BLaER1 (cell line): ENCODE measurements around the gene SRMS.

ENCODE experiments used
- H3K27ac ChIP-seq: shearing (Covaris generic); formaldehyde crosslinking; 2 replicates; pipeline ENCODE4 v1.8.1; 2022
- H3K27me3 ChIP-seq: shearing (Covaris generic); formaldehyde crosslinking; 2 replicates; pipeline ENCODE4 v1.8.1; 2022
- H3K36me3 ChIP-seq: shearing (Covaris generic); formaldehyde crosslinking; 2 replicates; pipeline ENCODE4 v1.8.1; 2022
- H3K4me1 ChIP-seq: shearing (Covaris generic); formaldehyde crosslinking; 2 replicates; pipeline ENCODE4 v1.8.1; 2022
- H3K4me2 ChIP-seq: shearing (Covaris generic); formaldehyde crosslinking; 2 replicates; pipeline ENCODE4 v1.8.1; 2022
- H3K4me3 ChIP-seq: shearing (Covaris generic); formaldehyde crosslinking; 2 replicates; pipeline ENCODE4 v1.8.1; 2022
- H3K9ac ChIP-seq: shearing (Covaris generic); formaldehyde crosslinking; 2 replicates; pipeline ENCODE4 v1.8.1; 2022
- H3K9me3 ChIP-seq: shearing (Covaris generic); formaldehyde crosslinking; 2 replicates; pipeline ENCODE4 v1.8.1; 2022
- H4K20me1 ChIP-seq: shearing (Covaris generic); formaldehyde crosslinking; 2 replicates; pipeline ENCODE4 v1.8.1; 2022
- Cebpa-rat ChIP-seq: shearing (Covaris generic); IDR thresholded peaks from 2 replicates; pipeline ENCODE4 v1.8.1; 2022

SRMS gene

GRCh38 chr20:63551068-63551467 is 3.5 kb upstream of the SRMS start:
- H4K20me1 ChIP-seq: peaks cover 75% of the 10 kb centered on the region
- TF ChIP-seq Cebpa-rat: no peak
- no peak overlapping the region for H3K27ac ChIP-seq
- peak overlapping the region; percentile 32; the same call in 1 of the 2 replicates for H3K4me2 ChIP-seq
- no peaks in the 10 kb centered on the region for H3K9me3 ChIP-seq
- H3K9ac ChIP-seq: no peak overlapping the region
- no peaks in the 10 kb centered on the region for H3K36me3 ChIP-seq
- peaks cover 56% of the 10 kb centered on the region for H3K4me1 ChIP-seq
- H3K27me3 ChIP-seq: peaks cover 84% of the 10 kb centered on the region
- H3K4me3 ChIP-seq: no peak overlapping the region

GRCh38 chr20:63549679-63550282 is 2.2 kb upstream of the SRMS start:
- Histone ChIP-seq H3K4me1 (peaks cover 51% of the 10 kb centered on the region), H3K27me3 (peaks cover 84% of the 10 kb centered on the region), H3K4me2 (no peak overlapping the region), H4K20me1 (peaks cover 75% of the 10 kb centered on the region), H3K4me3 (no peak overlapping the region), H3K9ac (no peak overlapping the region), H3K27ac (no peak overlapping the region), H3K9me3 (no peaks in the 10 kb centered on the region), H3K36me3 (no peaks in the 10 kb centered on the region)
- no peak for TF ChIP-seq Cebpa-rat

- H3K9ac ChIP-seq: no peak overlapping the region
- H3K9me3 ChIP-seq: no peaks in the 10 kb centered on the region
- peak overlapping the region; percentile 28 for H3K4me2 ChIP-seq
- peaks cover 71% of the 10 kb centered on the region for H4K20me1 ChIP-seq
- H3K36me3 ChIP-seq: no peaks in the 10 kb centered on the region
- H3K4me3 ChIP-seq: no peak overlapping the region
- peaks cover 44% of the 10 kb centered on the region for H3K4me1 ChIP-seq
- H3K27me3 ChIP-seq: peaks cover 85% of the 10 kb centered on the region
- no peak for TF ChIP-seq Cebpa-rat
- H3K27ac ChIP-seq: no peak overlapping the region
Measured at GRCh38 chr20:63549019-63549418, 1.5 kb upstream of the SRMS start.

GRCh38 chr20:63548542-63548941 is 993 bp upstream of the SRMS start:
- TF ChIP-seq Cebpa-rat: no peak
- Histone ChIP-seq H3K4me3 (no peak overlapping the region), H3K27me3 (peaks cover 88% of the 10 kb centered on the region), H3K9me3 (no peaks in the 10 kb centered on the region), H3K36me3 (no peaks in the 10 kb centered on the region), H3K4me1 (peaks cover 43% of the 10 kb centered on the region), H3K4me2 (peak overlapping the region; percentile 28), H3K9ac (no peak overlapping the region), H4K20me1 (peaks cover 71% of the 10 kb centered on the region), H3K27ac (no peak overlapping the region)

GRCh38 chr20:63546956-63547724 is 409 bp downstream of the SRMS start:
- Histone ChIP-seq H3K9me3 (no peaks in the 10 kb centered on the region), H3K9ac (no peak overlapping the region), H3K4me1 (peaks cover 43% of the 10 kb centered on the region), H3K36me3 (no peaks in the 10 kb centered on the region), H3K4me2 (no peak overlapping the region), H3K27me3 (peaks cover 86% of the 10 kb centered on the region), H4K20me1 (peaks cover 69% of the 10 kb centered on the region), H3K27ac (no peak overlapping the region), H3K4me3 (no peak overlapping the region)
- TF ChIP-seq Cebpa-rat: no peak

GRCh38 chr20:63546256-63546955 is 1.1 kb downstream of the SRMS start:
- H3K36me3 ChIP-seq: no peaks in the 10 kb centered on the region
- H3K4me3 ChIP-seq: no peak overlapping the region
- H3K4me2 ChIP-seq: peak overlapping the region; percentile 28; the same call in 1 of the 2 replicates
- no peak for TF ChIP-seq Cebpa-rat
- no peak overlapping the region for H3K9ac ChIP-seq
- H4K20me1 ChIP-seq: peaks cover 64% of the 10 kb centered on the region
- peaks cover 36% of the 10 kb centered on the region for H3K4me1 ChIP-seq
- peaks cover 79% of the 10 kb centered on the region for H3K27me3 ChIP-seq
- no peak overlapping the region for H3K27ac ChIP-seq
- no peaks in the 10 kb centered on the region for H3K9me3 ChIP-seq

- no peaks in the 10 kb centered on the region for H3K36me3 ChIP-seq
Measured at GRCh38 chr20:63545814-63546213, 1.7 kb downstream of the SRMS start.

GRCh38 chr20:63544958-63545516 is 2.5 kb downstream of the SRMS start:
- peaks cover 69% of the 10 kb centered on the region for H3K27me3 ChIP-seq
- H3K27ac ChIP-seq: no peak overlapping the region
- no peaks in the 10 kb centered on the region for H3K36me3 ChIP-seq
- H3K4me1 ChIP-seq: peaks cover 36% of the 10 kb centered on the region
- no peaks in the 10 kb centered on the region for H3K9me3 ChIP-seq
- no peak overlapping the region; the same call in 1 of the 2 replicates for H3K4me2 ChIP-seq
- H4K20me1 ChIP-seq: peaks cover 53% of the 10 kb centered on the region
- no peak overlapping the region for H3K4me3 ChIP-seq
- H3K9ac ChIP-seq: no peak overlapping the region
- no peak for TF ChIP-seq Cebpa-rat

More at GRCh38 chr20:63545814-63546213, 1.7 kb downstream of the SRMS start:
- no peak overlapping the region for H3K9ac ChIP-seq
- H3K9me3 ChIP-seq: no peaks in the 10 kb centered on the region
- H3K4me1 ChIP-seq: peaks cover 32% of the 10 kb centered on the region
- no peak overlapping the region for H3K4me3 ChIP-seq
- H3K27ac ChIP-seq: no peak overlapping the region
- H3K27me3 ChIP-seq: peaks cover 73% of the 10 kb centered on the region
- H3K4me2 ChIP-seq: peak overlapping the region; percentile 28
- peaks cover 59% of the 10 kb centered on the region for H4K20me1 ChIP-seq
- no peak for TF ChIP-seq Cebpa-rat

GRCh38 chr20:63544241-63544957 is 3.1 kb downstream of the SRMS start:
- Histone ChIP-seq H3K4me2 (no peak overlapping the region), H3K27ac (no peak overlapping the region), H4K20me1 (peaks cover 50% of the 10 kb centered on the region), H3K27me3 (peaks cover 62% of the 10 kb centered on the region), H3K4me3 (no peak overlapping the region), H3K9ac (no peak overlapping the region), H3K36me3 (no peaks in the 10 kb centered on the region), H3K4me1 (peaks cover 43% of the 10 kb centered on the region), H3K9me3 (no peaks in the 10 kb centered on the region)
- TF ChIP-seq Cebpa-rat: no peak
